ENCODE results near the gene TRABD2B.

Gene TRABD2B

GRCh38 chr1:47766832-47767740 lies 230.1 kb downstream of the TRABD2B start:
- DNase-seq, result no peak

- no peak for DNase-seq
Observed at GRCh38 chr1:47765742-47766485, 231.3 kb downstream of the TRABD2B start.

- DNase-seq, result no peak
Observed at GRCh38 chr1:47765236-47765635, 231.9 kb downstream of the TRABD2B start.

GRCh38 chr1:47764461-47765046 lies 232.6 kb downstream of the TRABD2B start:
- DNase-seq, result no peak

- DNase-seq, result no peak
Observed at GRCh38 chr1:47763591-47764171, 233.5 kb downstream of the TRABD2B start.

GRCh38 chr1:47761974-47762373 lies 235.2 kb downstream of the TRABD2B start:
- DNase-seq, result no peak

GRCh38 chr1:47761201-47761930 lies 235.8 kb downstream of the TRABD2B start:
- DNase-seq, result no peak

GRCh38 chr1:47759936-47760629 lies 237.1 kb downstream of the TRABD2B start:
- DNase-seq, result no peak

- DNase-seq, result no peak
Observed at GRCh38 chr1:47759251-47759935, 237.8 kb downstream of the TRABD2B start.

- no peak for DNase-seq
Observed at GRCh38 chr1:47758341-47759250, 238.6 kb downstream of the TRABD2B start.

- no peak for DNase-seq
Observed at GRCh38 chr1:47757226-47757975, 239.8 kb downstream of the TRABD2B start.

GRCh38 chr1:47756411-47756810 lies 240.8 kb downstream of the TRABD2B start:
- no peak for DNase-seq

- DNase-seq, result no peak
Observed at GRCh38 chr1:47756006-47756405, 241.2 kb downstream of the TRABD2B start.

- DNase-seq, result no peak
Observed at GRCh38 chr1:47755101-47755990, 241.8 kb downstream of the TRABD2B start.

- no peak for DNase-seq
Observed at GRCh38 chr1:47754221-47754620, 243.0 kb downstream of the TRABD2B start.

GRCh38 chr1:47753808-47754207 lies 243.4 kb downstream of the TRABD2B start:
- no peak for DNase-seq

GRCh38 chr1:47752559-47752958 lies 244.6 kb downstream of the TRABD2B start:
- DNase-seq, result no peak

GRCh38 chr1:47751996-47752451 lies 245.2 kb downstream of the TRABD2B start:
- DNase-seq, result no peak

All from SIG-M5 (cell line).